AG04450 (cell line): ENCODE measurements around the gene ELAVL2. TPM values are rescaled to one million over a fixed set of nuclear protein-coding genes. Genes with fewer than 3 reads are reported as not detected.

Source experiments
- CTCF ChIA-PET: fragments of 300-600, 350-600 bp; formaldehyde crosslinking; extraction: SDS; loops from one replicate; lab custom pipeline; 2022; ENCODE audit warnings: antibody characterized with exemption, inconsistent platforms; lab: Charles Lee
- POLR2A ChIA-PET: fragments of 350-600 bp; formaldehyde crosslinking; extraction: SDS; loops from one replicate; lab custom pipeline; 2021; ENCODE audit warnings: antibody characterized with exemption, inconsistent platforms; lab: Yijun Ruan, JAX
- DNase-seq: peaks from one replicate; pipeline ENCODE4 v3.0.0-alpha.2; 2011; ENCODE audit warnings: low read depth, low spot score
- H3K27ac ChIP-seq: one replicate; pipeline ENCODE4 v1.5.1; 2012; ENCODE audit warnings: low read depth, low read length, control low read depth
- H3K27me3 ChIP-seq: one replicate; pipeline ENCODE4 v1.6.0; 2012; ENCODE audit warnings: low read length; ENCODE audit not compliant: control insufficient read depth, insufficient read depth
- H3K4me3 ChIP-seq: 2 replicates; pipeline ENCODE4 v1.5.1; 2011; ENCODE audit warnings: mild to moderate bottlenecking, low read depth, low read length, control low read depth
- H3K9me3 ChIP-seq: 2 replicates; pipeline ENCODE4 v1.5.1; 2012; ENCODE audit warnings: low read length; ENCODE audit not compliant: control insufficient read depth, insufficient read depth
- CTCF ChIP-seq: IDR thresholded peaks from 2 replicates; pipeline ENCODE4 v1.5.1; 2011; ENCODE audit warnings: low read depth, low read length, control low read depth, inconsistent platforms
- polyA plus RNA-seq: library from polyadenylated mRNA; depleted of rRNA; stranded (reverse); fragments of >200 nt; gene quantifications from 2 replicates; pipeline ENCODE4 v1.2.3, GENCODE V29; 2011

Gene ELAVL2
- polyA plus RNA-seq, 1 experiment, result 0.04 TPM

GRCh38 chr9:23812673-23813072, 13.4 kb downstream of the ELAVL2 start:
- H3K27ac ChIP-seq, result no peak overlapping the region
- no peaks in the 10 kb centered on the region for H3K27me3 ChIP-seq
- H3K9me3 ChIP-seq, result no peaks in the 10 kb centered on the region
- CTCF ChIA-PET, result no interaction called here
- POLR2A ChIA-PET, result no interaction called here
- no peak for DNase-seq
- no peak overlapping the region for H3K4me3 ChIP-seq
- TF ChIP-seq CTCF, result no peak

GRCh38 chr9:23811633-23812032, 14.4 kb downstream of the ELAVL2 start:
- POLR2A ChIA-PET, result no interaction called here
- no peak for DNase-seq
- Histone ChIP-seq H3K9me3 (no peaks in the 10 kb centered on the region), H3K27ac (no peak overlapping the region), H3K4me3 (no peak overlapping the region), H3K27me3 (no peaks in the 10 kb centered on the region)
- TF ChIP-seq CTCF, result no peak
- CTCF ChIA-PET, result interaction anchor here (0.6 kb wide), 1 partner anchor 35 kb away, joined by 4 read pairs; no protein-coding TSS in a partner anchor

GRCh38 chr9:23803216-23803615, 22.8 kb downstream of the ELAVL2 start:
- POLR2A ChIA-PET, result interaction anchor here (0.7 kb wide), 1 partner anchor 456 kb away, joined by 6 read pairs; no protein-coding TSS in a partner anchor
- H3K4me3 ChIP-seq, result no peak overlapping the region
- CTCF ChIA-PET, result no interaction called here

GRCh38 chr9:23801523-23801922, 24.5 kb downstream of the ELAVL2 start:
- POLR2A ChIA-PET, result no interaction called here
- CTCF ChIA-PET, result no interaction called here
- DNase-seq, result no peak
- no peak for TF ChIP-seq CTCF
- no peaks in the 10 kb centered on the region for H3K9me3 ChIP-seq
- H3K4me3 ChIP-seq, result no peak overlapping the region
- no peak overlapping the region for H3K27ac ChIP-seq
- H3K27me3 ChIP-seq, result no peaks in the 10 kb centered on the region

More at GRCh38 chr9:23803216-23803615, 22.8 kb downstream of the ELAVL2 start:
- Histone ChIP-seq H3K27me3 (no peaks in the 10 kb centered on the region), H3K9me3 (no peaks in the 10 kb centered on the region), H3K27ac (no peak overlapping the region)
- TF ChIP-seq CTCF, result no peak
- DNase-seq, result no peak

GRCh38 chr9:23799521-23799920, 26.5 kb downstream of the ELAVL2 start:
- no peak for DNase-seq
- ChIA-PET POLR2A (no interaction called here), CTCF (no interaction called here)
- TF ChIP-seq CTCF, result no peak
- no peaks in the 10 kb centered on the region for H3K27me3 ChIP-seq
- peaks cover 4% of the 10 kb centered on the region; the same call in 1 of the 2 replicates for H3K9me3 ChIP-seq
- no peak overlapping the region for H3K4me3 ChIP-seq
- no peak overlapping the region for H3K27ac ChIP-seq
